NCI-H446 (cell line): ENCODE results near the gene MINDY4.

Source experiments
- DNase-seq, 2 experiments: peaks; one replicate each; lab custom pipeline; 2025; lab: John Stamatoyannopoulos, UW

The MINDY4 gene

GRCh38 chr7:30917216-30917893 is 146.1 kb downstream of the MINDY4 start:
- DNase-seq = no peak

- no peak for DNase-seq
Measured at GRCh38 chr7:30918676-30919075, 147.5 kb downstream of the MINDY4 start.

- peak; percentile 36 to 66 for DNase-seq
Measured at GRCh38 chr7:30920021-30920583, 148.9 kb downstream of the MINDY4 start.

- peak in 1 of 2 experiments; percentile 27 for DNase-seq
Measured at GRCh38 chr7:30920584-30921539, 149.6 kb downstream of the MINDY4 start.

GRCh38 chr7:30921540-30922401 is 150.6 kb downstream of the MINDY4 start:
- no peak for DNase-seq

- no peak for DNase-seq
Measured at GRCh38 chr7:30922596-30922995, 151.4 kb downstream of the MINDY4 start.

- DNase-seq = no peak
Measured at GRCh38 chr7:30923009-30923773, 152.0 kb downstream of the MINDY4 start.

GRCh38 chr7:30923774-30924413 is 152.7 kb downstream of the MINDY4 start:
- DNase-seq = no peak

- no peak for DNase-seq
Measured at GRCh38 chr7:30924624-30925023, 153.4 kb downstream of the MINDY4 start.

- DNase-seq = no peak
Measured at GRCh38 chr7:30925117-30925516, 153.9 kb downstream of the MINDY4 start.

- no peak for DNase-seq
Measured at GRCh38 chr7:30925913-30926312, 154.7 kb downstream of the MINDY4 start.

- no peak for DNase-seq
Measured at GRCh38 chr7:30926313-30926712, 155.1 kb downstream of the MINDY4 start.

GRCh38 chr7:30927040-30927439 is 155.8 kb downstream of the MINDY4 start:
- DNase-seq = no peak

- no peak for DNase-seq
Measured at GRCh38 chr7:30927559-30927958, 156.3 kb downstream of the MINDY4 start.

GRCh38 chr7:30928254-30928872 is 157.1 kb downstream of the MINDY4 start:
- no peak for DNase-seq

- no peak for DNase-seq
Measured at GRCh38 chr7:30929686-30930085, 158.5 kb downstream of the MINDY4 start.

- no peak for DNase-seq
Measured at GRCh38 chr7:30930621-30931020, 159.4 kb downstream of the MINDY4 start.

- DNase-seq = no peak
Measured at GRCh38 chr7:30931161-30931928, 160.1 kb downstream of the MINDY4 start.

- DNase-seq = no peak
Measured at GRCh38 chr7:30931929-30932540, 160.8 kb downstream of the MINDY4 start.
